C4-2B (cell line): ENCODE results near the gene TMEM86B.

Source experiments
- H3K27ac ChIP-seq: fragments of 450-650 bp; 2 replicates; pipeline ENCODE4 v1.5.1; 2017
- CTCF ChIP-seq: fragments of 450-650 bp; conservative IDR thresholded peaks from 2 replicates; pipeline ENCODE4 v1.5.1; 2017; ENCODE audit warnings: mild to moderate bottlenecking
- ZFX ChIP-seq: fragments of 450-650 bp; IDR thresholded peaks from 2 replicates; pipeline ENCODE4 v1.6.1; 2017

TMEM86B gene

GRCh38 chr19:55245236-55245904 lies 16.8 kb upstream of the TMEM86B start:
- H3K27ac ChIP-seq, result no peak overlapping the region
- TF ChIP-seq ZFX (no peak), CTCF (no peak)

- TF ChIP-seq CTCF, result no peak
- TF ChIP-seq ZFX, result no peak
Measured at GRCh38 chr19:55244004-55244680, 15.6 kb upstream of the TMEM86B start.

GRCh38 chr19:55242517-55242916 lies 14.0 kb upstream of the TMEM86B start:
- no peak for TF ChIP-seq ZFX
- no peak for TF ChIP-seq CTCF
- H3K27ac ChIP-seq, result no peak overlapping the region

More at GRCh38 chr19:55244004-55244680, 15.6 kb upstream of the TMEM86B start:
- H3K27ac ChIP-seq, result no peak overlapping the region

GRCh38 chr19:55241935-55242464 lies 13.4 kb upstream of the TMEM86B start:
- no peak for TF ChIP-seq CTCF
- TF ChIP-seq ZFX, result no peak

GRCh38 chr19:55241143-55241934 lies 12.8 kb upstream of the TMEM86B start:
- H3K27ac ChIP-seq, result no peak overlapping the region

More at GRCh38 chr19:55241935-55242464, 13.4 kb upstream of the TMEM86B start:
- no peak overlapping the region for H3K27ac ChIP-seq

GRCh38 chr19:55240713-55241020 lies 12.1 kb upstream of the TMEM86B start:
- TF ChIP-seq ZFX (no peak), CTCF (no peak)
- H3K27ac ChIP-seq, result no peak overlapping the region

More at GRCh38 chr19:55241143-55241934, 12.8 kb upstream of the TMEM86B start:
- TF ChIP-seq ZFX (no peak), CTCF (no peak)

- TF ChIP-seq CTCF (no peak), ZFX (no peak)
- no peak overlapping the region for H3K27ac ChIP-seq
Measured at GRCh38 chr19:55239004-55239403, 10.4 kb upstream of the TMEM86B start.
